Esophagus muscularis mucosa (tissue), 4 donors: ENCODE measurements around the gene MTMR11. TPM values are rescaled to one million over a fixed set of nuclear protein-coding genes. Genes with fewer than 3 reads are reported as not detected.
A peak's percentile ranks its signal among the peaks of the same experiment; 100 is the strongest.

Experiments
- DNase-seq: peaks from one replicate; pipeline ENCODE4 v3.0.0-alpha.2; 2017; ENCODE audit errors: extremely low spot score
- H3K27ac ChIP-seq, 4 donors: fragments of 200-600 bp; sonication (generic); replicated peaks in 1 of 4; 1 replicate in 3 of 4; 2 replicates in 1 of 4; pipeline ENCODE4 v1.5.1; 2016 to 2019; ENCODE audit warnings: mild to moderate bottlenecking in 1 of 4
- H3K27me3 ChIP-seq, 4 donors: fragments of 200-600 bp; sonication (generic); one replicate each; pipeline versions ENCODE4 v1.5.1 to v1.6.0; 2016 to 2019
- H3K36me3 ChIP-seq, 4 donors: fragments of 200-600 bp; sonication (generic); one replicate each; pipeline ENCODE4 v1.5.1; 2016 to 2019
- H3K4me1 ChIP-seq, 4 donors: fragments of 200-600 bp; sonication (generic); one replicate each; pipeline ENCODE4 v1.5.1; 2016 to 2019
- H3K4me3 ChIP-seq, 4 donors: fragments of 200-600 bp; sonication (generic); 1 replicate in 2 of 4; 2 replicates in 2 of 4; pipeline ENCODE4 v1.5.1; 2016 to 2019; ENCODE audit warnings: mild to moderate bottlenecking in 4 of 4, moderate library complexity in 1 of 4
- H3K9me3 ChIP-seq, 4 donors: fragments of 200-600 bp; sonication (generic); 1 replicate in 3 of 4; 2 replicates in 1 of 4; pipeline ENCODE4 v1.5.1; 2016 to 2019
- EP300 ChIP-seq: sonication (generic); formaldehyde crosslinking; IDR thresholded peaks from one replicate; pipeline ENCODE4 v1.6.1; 2017; ENCODE audit warnings: antibody characterized with exemption
- POLR2A ChIP-seq: fragments of 450-650 bp; IDR thresholded peaks from one replicate; pipeline ENCODE4 v1.6.1; 2017; ENCODE audit warnings: antibody characterized with exemption, moderate library complexity, mild to moderate bottlenecking, low read depth
- POLR2AphosphoS5 ChIP-seq, 2 donors: sonication (generic); formaldehyde crosslinking; IDR thresholded peaks; one replicate each; pipeline ENCODE4 v1.6.1; 2017; ENCODE audit warnings: antibody characterized with exemption in 2 of 2
- WGBS: methylation state at CpG from one replicate; pipeline ENCODE4 v1.1.5; 2018; 5-methylcytosine and 5-hydroxymethylcytosine counted together
- intact Hi-C: fragments of 100-400 bp; cut with DNase I; formaldehyde crosslinking; loops from one replicate; pipeline ENCODE4 v1.15.1; 2023
- total RNA-seq, 4 donors: library from RNA; depleted of rRNA; stranded (reverse); fragments of >200 nt; gene quantifications; one replicate each; pipeline versions ENCODE4 v1.1.0 to v1.2.1, GENCODE V29; 2016
- TF ChIP-seq, protein P1 (sequence below), 3 experiments: fragments of 200-600 bp in 2 of 3; fragments of 450-650 bp in 1 of 3; sonication (generic) in 2 of 3; IDR thresholded peaks; one replicate each; pipeline ENCODE4 v1.5.1; 2017 to 2019; ENCODE audit warnings: antibody characterized with exemption in 3 of 3, mild to moderate bottlenecking in 2 of 3, moderate library complexity in 1 of 3

Gene MTMR11
- total RNA-seq, 4 donors from 2014 or later = 7.3 to 15.0 (median 10.5) TPM

DNA sequence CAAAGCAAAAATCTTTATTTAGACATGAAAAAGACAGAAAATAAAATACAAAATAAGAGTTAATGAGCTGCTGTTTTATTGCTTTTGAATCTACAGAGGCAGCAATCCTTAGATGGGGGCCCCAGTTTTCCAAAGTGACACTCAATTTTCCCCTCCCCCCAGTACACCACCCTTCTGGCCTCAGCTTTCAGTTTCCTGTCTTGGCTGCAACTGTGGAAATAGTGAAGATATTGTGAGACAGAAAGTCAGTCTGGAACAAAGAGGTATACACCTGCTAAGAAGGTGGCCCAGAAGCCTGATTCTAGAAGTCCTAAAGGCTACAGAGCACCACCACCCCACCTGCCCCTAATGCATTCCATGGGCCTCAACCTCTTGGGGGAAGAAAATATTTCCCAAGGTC, 1.1 kb upstream of the MTMR11 start:
- Histone ChIP-seq H3K27me3 (no peaks in the 10 kb centered on the region), H3K36me3 (peaks cover 0 to 11% (median 2%) of the 10 kb centered on the region in 4 donors), H3K27ac (peak overlapping the region; percentile 81 to 84 (median 82)), H3K4me3 (no peak overlapping the region), H3K9me3 (no peaks in the 10 kb centered on the region), H3K4me1 (peaks cover 26 to 67% (median 54%) of the 10 kb centered on the region in 4 donors)
- no peak for DNase-seq
- TF ChIP-seq, protein P1, sequence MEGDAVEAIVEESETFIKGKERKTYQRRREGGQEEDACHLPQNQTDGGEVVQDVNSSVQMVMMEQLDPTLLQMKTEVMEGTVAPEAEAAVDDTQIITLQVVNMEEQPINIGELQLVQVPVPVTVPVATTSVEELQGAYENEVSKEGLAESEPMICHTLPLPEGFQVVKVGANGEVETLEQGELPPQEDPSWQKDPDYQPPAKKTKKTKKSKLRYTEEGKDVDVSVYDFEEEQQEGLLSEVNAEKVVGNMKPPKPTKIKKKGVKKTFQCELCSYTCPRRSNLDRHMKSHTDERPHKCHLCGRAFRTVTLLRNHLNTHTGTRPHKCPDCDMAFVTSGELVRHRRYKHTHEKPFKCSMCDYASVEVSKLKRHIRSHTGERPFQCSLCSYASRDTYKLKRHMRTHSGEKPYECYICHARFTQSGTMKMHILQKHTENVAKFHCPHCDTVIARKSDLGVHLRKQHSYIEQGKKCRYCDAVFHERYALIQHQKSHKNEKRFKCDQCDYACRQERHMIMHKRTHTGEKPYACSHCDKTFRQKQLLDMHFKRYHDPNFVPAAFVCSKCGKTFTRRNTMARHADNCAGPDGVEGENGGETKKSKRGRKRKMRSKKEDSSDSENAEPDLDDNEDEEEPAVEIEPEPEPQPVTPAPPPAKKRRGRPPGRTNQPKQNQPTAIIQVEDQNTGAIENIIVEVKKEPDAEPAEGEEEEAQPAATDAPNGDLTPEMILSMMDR (IDR thresholded peaks at IDR 0.05) = no peak
- TF ChIP-seq POLR2A (no peak), EP300 (no peak), POLR2AphosphoS5 (IDR thresholded peaks at IDR 0.05) (no peak)
- intact Hi-C loops = no loop called here

DNA sequence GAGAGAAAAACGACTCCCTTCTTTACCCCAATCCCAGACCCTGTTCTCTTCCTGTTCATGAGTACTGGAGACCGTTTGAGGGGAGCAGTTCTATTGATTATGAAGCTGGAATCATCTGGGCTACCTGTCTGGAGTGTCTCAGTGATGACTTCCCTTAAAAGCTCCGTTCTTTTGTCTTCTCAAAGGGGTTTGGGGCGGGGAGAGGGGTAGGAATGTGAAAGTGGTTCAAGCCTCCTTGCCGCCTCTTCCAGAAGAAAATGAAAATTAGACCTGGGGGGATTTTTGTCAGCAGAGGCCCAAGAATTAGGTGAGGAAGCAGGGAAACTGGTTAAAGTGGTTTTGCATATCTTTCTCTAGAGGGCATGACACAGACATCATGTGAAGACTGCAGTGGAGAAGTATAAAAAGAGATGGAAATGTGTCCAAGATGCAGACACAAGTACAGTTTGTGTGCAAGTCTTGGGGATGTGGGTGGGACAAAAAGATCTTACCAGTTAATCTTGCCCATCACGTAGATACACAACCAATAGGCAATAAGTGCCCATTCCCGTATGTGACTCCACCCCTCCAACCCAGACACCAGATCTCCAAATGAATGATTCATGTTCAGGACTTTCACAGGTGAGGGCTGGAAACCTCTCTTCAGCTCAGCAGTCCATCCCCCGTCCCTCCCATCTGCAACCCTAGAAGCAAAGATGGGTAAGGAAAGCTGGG, 470 bp upstream of the MTMR11 start:
- TF ChIP-seq POLR2AphosphoS5 (IDR thresholded peaks at IDR 0.05) (peak in 1 of 2 donors; percentile 32), EP300 (no peak)
- Histone ChIP-seq H3K9me3 (no peaks in the 10 kb centered on the region), H3K4me3 (peak overlapping the region; percentile 55 to 70 (median 66)), H3K36me3 (peaks cover 0 to 16% (median 4%) of the 10 kb centered on the region in 4 donors), H3K27me3 (no peaks in the 10 kb centered on the region), H3K4me1 (peaks cover 26 to 63% (median 52%) of the 10 kb centered on the region in 4 donors), H3K27ac (peak overlapping the region; percentile 81 to 84 (median 82))
- WGBS = 16% methylated on average over 8 of the region's 8 CpGs
- intact Hi-C loops = no loop called here
- DNase-seq = no peak

DNA sequence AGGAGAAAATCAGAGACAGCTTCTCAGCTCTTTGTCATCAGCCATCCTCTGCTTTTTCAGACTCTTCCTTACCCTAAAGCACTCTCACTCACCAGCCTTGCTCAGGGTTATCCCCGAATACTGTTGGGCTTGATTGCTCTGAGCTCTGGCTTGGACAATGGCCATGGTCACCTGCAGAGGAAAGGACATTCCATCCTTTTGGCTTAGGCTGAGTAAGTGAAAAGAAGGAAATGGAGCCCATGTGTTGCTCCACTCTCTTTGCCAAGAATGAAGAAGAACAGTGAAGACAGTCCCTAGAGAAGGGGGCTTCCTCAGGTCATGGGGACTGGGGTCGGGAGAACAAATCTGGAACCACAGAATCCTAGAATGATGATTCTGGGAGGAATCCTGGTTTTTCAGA, 2.3 kb downstream of the MTMR11 start:
- intact Hi-C loops = no loop called here
- peak overlapping the region in 1 of 4 donors; percentile 0 for H3K27ac ChIP-seq

DNA sequence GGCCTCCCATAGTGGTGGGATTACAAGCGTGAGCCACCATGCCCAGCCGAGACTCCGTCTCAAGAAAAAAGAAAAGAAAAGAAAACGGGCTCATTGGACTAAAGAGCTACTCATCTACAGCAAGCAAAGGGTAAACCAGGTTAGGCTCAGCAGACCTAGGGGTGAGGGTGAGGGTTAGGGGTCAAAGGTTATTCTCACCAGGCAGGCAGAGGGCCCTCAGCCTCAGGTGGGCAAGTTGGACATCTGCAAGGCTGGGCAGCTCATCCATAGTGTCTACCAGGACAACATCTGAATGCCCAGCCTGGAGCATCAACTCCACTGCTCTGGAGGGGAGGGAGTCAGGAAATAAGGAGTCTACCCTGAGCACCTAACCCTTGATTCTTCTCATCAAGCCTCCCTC, 3.5 kb downstream of the MTMR11 start:
- Histone ChIP-seq H3K9me3 (no peaks in the 10 kb centered on the region), H3K36me3 (peaks cover 0 to 47% (median 20%) of the 10 kb centered on the region in 4 donors), H3K27ac (peak overlapping the region in 1 of 4 donors; percentile 5), H3K4me3 (no peak overlapping the region), H3K4me1 (peaks cover 18 to 42% (median 38%) of the 10 kb centered on the region in 4 donors), H3K27me3 (no peaks in the 10 kb centered on the region)
- no peak for TF ChIP-seq POLR2AphosphoS5 (IDR thresholded peaks at IDR 0.05)
- TF ChIP-seq POLR2A = no peak
- TF ChIP-seq EP300 = no peak
- TF ChIP-seq, protein P1 (IDR thresholded peaks at IDR 0.05) = no peak
- 93% methylated on average over 4 of the region's 4 CpGs for WGBS
- intact Hi-C loops = no loop called here
- no peak for DNase-seq

More for the DNA sequence above, 2.3 kb downstream of the MTMR11 start:
- H3K27me3 ChIP-seq = no peaks in the 10 kb centered on the region
- H3K9me3 ChIP-seq = no peaks in the 10 kb centered on the region
- DNase-seq = no peak
- TF ChIP-seq, protein P1 (IDR thresholded peaks at IDR 0.05) = no peak
- no peak for TF ChIP-seq EP300
- TF ChIP-seq POLR2A = no peak
- TF ChIP-seq POLR2AphosphoS5 (IDR thresholded peaks at IDR 0.05) = no peak
- H3K4me1 ChIP-seq = peaks cover 19 to 47% (median 43%) of the 10 kb centered on the region in 4 donors
- WGBS = 76% methylated on average over 2 of the region's 2 CpGs
- H3K36me3 ChIP-seq = peaks cover 0 to 44% (median 20%) of the 10 kb centered on the region in 4 donors
- no peak overlapping the region for H3K4me3 ChIP-seq

DNA sequence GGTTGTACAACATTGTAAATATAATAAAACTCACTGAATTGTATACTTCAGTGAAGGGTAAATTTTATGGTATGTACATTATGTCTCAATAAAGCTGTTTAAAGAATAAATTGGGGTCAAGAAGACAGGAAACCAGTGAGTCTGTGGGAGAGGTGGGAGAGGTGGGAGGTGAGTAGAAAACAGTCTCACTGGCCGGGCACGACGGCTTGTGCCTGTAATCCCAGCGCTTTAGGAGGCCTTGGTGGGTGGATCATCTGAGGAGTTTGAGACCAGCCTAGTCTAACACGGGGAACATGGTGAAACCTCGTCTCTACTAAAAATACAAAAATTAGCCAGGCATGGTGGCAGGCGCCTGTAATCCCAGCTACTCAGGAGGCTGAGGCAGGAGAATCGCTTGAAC, 4.2 kb downstream of the MTMR11 start:
- 93% methylated on average over 8 of the region's 8 CpGs for WGBS
- H3K27me3 ChIP-seq = no peaks in the 10 kb centered on the region
- TF ChIP-seq POLR2A = no peak
- TF ChIP-seq EP300 = no peak
- no peak for TF ChIP-seq POLR2AphosphoS5 (IDR thresholded peaks at IDR 0.05)
- TF ChIP-seq, protein P1 (IDR thresholded peaks at IDR 0.05) = no peak
- peaks cover 0 to 47% (median 20%) of the 10 kb centered on the region in 4 donors for H3K36me3 ChIP-seq
- no peaks in the 10 kb centered on the region for H3K9me3 ChIP-seq
- intact Hi-C loops = no loop called here
- peaks cover 12 to 37% (median 32%) of the 10 kb centered on the region in 4 donors for H3K4me1 ChIP-seq
- DNase-seq = no peak
- no peak overlapping the region for H3K27ac ChIP-seq
- H3K4me3 ChIP-seq = no peak overlapping the region
